ENCODE measurements around the gene EPHB2.

EPHB2 gene

DNA sequence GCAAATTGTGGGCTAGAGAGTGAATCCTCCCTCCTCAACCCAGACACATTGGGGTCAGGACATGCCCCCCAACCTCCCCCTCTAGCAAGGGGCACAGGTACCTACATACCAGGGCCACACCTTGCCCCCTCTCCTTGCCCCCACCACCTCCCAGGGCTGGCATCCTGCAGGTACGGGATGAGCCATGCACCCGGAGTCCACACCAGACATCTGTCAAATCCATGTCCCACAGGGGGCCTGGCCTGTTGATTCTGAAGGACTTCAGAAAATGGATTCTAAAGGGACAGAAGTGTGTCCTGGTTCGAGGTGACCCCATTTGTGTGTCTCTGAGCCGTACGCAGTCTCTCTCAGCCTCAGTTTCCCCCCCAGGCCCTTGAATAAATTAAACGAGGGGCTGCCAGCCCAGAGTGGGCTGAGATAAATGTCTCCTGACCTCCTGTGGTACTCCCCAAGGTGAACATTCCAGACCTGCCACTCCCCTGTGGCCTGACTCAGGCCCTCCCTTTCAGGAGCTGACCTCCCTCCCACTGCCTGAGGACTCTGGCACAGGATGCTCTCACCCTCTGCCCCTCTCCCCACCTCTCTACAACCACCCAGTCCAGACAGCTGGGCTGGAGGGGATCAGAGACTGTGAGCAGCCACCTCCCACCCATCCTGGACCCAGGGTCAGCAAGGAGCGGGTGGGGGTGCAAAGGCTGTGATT, 94.5 kb downstream of the EPHB2 start:
- DNase-seq, result no peak

DNA sequence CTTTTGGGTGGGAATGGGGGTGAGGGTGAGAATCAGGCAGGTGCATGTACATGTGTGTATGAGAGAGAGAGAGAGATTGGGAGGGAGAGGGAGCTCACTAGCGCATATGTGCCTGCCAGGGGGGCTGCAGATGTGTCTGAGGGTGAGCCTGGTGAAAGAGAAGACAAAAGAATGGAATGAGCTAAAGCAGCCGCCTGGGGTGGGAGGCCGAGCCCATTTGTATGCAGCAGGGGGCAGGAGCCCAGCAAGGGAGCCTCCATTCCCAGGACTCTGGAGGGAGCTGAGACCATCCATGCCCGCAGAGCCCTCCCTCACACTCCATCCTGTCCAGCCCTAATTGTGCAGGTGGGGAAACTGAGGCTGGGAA, 95.0 kb downstream of the EPHB2 start:
- DNase-seq, result no peak

DNA sequence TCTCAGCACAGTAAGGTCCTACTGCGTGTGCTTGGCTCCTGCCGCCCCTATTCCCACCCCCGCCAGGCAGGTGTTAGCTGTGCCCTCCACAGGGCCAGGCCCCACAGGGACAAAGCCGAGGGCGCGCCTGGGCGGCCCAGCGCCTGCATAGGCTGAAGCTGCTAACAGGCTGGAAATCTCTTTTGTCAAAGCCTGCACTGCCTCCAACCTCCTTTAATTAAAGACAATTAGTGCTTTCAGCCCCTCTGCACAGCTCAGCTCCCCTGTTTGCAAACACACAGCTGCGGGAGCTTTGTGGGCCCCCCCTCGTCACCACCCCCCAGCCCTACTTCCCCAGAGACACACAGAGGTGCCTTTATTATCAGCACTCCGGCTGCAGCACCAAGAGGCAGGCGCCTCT, 95.9 kb downstream of the EPHB2 start:
- DNase-seq, result no peak

DNA sequence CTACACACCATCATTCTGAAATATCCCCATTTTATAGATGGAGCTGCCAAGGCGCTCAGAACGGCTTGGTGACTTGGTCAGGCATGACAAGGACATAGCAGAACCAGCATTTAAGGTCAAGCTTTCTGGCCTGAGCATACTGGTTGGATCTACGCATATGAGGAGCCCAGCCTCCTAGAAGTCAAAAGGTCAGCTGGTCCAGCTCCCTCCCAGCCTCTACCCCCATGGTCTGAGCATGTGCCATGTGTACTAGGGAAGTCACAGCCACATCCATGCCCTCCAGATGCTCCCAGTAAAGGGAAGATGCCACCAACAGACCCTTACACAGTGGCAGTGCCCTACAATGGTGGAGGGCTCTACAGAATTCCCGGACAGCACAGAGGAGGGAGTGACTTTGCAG, 96.7 kb downstream of the EPHB2 start:
- no peak for DNase-seq

DNA sequence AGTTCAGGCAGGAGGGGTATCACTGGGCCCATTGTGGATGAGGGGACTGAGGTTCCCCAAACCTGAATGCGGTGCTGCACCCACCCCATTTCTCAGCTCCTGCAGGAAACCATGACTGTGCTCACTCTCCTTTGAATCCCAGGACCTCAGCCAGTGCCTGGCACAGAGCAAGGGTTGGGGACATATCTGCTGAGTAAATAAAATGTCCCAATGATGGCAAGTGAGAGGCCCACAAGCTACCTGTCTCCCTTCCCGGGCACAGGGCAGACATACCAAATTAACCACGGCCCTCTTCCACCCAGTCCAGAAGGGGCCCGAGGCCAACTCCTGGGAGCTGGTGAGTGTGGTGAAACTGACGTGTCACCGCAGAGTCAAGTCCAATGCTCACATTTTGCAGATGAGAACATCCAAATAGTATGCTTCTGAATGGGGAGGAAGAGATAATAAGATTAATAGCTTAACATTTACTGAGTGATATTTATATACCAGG, 97.6 kb downstream of the EPHB2 start:
- DNase-seq, result no peak

DNA sequence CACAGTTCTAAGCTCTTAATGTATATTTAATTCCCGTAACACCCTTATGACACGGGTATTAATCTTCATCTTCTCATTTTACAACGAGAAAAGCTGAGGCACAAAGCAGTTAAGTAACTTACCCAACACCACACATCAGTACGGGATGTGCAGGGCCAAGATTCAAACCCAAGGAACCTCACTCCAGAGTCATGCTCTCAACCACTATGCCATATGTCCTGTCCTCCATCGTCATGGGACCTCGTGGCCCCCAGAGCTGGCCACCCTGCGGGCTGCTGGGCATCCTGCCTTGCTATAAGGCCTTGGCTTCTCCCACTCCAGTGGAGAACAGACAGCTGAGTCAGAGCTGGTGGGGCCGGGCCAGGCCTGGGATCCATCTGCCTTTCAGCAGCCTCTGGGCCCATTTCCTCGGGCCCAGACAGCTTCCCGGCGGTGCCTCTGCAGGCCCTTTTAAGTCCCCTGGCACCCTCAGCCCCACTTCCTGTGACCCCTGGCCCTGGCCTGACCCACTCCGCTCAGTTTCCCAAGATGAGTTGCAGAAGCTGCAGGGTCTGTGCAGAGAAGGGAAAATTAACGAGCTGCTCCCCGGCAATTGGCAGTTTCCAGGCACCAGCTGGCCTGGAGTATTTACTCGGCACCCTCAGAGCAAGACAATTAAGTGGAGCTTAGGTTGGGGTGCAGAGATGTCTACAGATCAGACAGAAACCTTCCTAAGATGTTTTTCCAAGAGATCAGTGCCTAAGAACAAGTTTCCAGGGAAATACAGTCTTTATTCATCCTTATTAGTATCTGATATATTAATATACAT, 98.2 kb downstream of the EPHB2 start:
- no peak for DNase-seq

DNA sequence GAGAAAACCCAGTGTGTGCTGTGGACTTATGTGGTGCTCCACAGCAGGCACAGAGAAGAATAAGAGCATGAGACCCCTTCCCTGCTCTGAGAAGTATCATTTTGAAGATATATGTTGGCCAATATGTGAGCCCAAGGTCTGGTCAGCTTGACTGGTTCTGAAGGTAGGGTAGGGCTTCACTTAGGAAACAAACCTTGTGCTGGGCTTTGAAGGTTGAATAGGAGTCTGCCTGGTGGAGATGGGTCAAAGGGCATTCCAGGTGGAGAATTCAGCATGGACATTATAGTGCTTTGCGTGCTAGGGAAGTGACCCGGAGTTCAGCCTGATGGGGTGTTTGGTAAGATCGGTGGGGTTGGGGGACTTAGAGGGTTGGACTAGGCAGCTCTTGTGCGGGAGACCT, 99.1 kb downstream of the EPHB2 start:
- DNase-seq, result no peak

DNA sequence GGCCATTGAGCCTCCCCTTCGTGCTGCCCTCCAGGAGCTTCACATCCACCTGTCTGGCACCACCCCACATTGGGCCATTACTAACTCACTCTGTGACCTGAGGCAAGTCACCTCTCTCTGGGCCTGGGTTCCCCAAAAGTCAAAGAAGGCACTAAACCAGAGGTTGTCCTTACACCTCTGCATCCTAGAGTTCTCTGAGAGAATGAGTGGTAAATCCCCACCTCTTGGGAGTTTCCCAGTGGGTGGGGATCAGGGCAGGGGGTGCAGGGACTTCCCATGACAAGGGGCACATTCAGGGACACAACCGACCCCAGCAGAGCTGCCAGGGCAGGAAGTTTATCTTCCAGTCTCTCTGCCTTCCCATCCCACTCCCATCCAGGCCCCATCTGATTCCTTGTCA, 99.7 kb downstream of the EPHB2 start:
- DNase-seq, result no peak

DNA sequence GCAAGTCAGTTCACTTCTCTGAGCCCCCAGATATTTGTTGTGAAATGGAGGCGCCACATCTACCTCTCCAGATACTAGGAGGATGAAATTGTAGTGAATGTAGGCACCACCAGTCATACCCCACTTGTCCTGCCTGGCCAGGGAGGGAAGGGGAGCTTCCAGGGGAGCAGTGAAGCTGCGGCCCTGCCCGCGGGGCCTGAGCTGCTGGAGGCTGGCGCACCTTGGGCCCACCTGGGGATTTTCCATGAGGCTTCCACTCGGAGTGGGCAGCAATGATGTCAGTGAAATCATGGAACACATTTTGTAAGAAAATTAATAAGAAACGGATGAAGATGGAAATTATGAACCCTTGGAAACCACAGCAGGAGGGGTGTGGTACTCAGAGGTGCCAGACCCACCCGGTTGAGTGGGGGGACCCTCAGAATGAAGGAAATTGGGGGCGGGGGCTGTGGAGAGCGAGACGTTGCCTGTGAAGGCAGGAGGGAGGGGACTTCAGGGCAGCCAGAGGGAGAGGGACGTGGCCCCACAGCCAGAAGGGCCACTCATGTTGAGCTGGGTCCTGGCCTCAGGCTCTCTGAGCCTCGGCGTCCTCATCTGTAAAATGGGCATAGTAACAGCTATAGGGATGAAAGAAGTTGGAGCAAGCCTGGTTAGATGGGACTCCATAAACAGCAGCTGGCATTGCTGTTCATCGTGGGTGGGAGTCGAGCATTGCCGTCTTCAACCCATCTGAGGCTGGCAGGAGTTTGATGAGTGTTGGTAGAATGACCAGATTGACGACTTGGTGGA, 101.6 kb downstream of the EPHB2 start:
- no peak for DNase-seq

DNA sequence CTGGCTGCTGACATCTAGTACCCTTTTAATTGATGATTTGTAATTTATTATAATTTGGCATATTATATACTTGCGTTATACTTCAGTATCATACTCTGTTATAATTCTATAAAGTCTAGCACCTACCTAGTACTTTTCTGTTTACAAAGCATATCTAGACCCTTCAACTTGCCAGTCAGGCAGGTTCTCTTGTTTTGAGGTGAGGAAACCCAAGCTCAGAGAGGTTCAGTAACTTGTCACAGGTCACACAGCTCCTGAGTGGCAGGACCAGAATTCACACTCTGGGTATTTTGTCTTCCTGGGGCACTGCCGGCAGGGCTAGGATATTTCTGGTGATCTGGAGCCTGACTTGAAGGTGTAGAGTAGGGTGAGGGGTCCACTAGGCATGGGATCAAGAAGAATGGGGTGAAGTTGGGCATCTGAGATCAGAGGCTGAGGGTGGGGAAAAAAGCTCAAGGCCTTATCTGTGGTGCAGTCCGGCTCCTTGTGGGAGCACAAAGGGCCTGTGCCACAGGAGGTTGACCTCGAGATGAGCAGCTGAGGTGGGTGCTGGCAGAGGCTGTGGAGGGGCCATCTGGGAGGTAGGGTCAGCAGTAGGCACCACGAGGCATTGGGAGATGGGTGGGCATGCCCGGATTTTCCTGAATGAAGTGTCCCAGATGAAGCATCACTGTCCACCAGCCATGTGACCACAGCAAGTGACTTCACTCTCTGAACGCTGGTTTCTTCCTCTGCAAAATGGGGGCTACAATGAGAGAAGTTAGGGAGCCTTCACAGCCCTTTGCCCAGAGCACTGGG, 102.6 kb downstream of the EPHB2 start:
- no peak for DNase-seq

DNA sequence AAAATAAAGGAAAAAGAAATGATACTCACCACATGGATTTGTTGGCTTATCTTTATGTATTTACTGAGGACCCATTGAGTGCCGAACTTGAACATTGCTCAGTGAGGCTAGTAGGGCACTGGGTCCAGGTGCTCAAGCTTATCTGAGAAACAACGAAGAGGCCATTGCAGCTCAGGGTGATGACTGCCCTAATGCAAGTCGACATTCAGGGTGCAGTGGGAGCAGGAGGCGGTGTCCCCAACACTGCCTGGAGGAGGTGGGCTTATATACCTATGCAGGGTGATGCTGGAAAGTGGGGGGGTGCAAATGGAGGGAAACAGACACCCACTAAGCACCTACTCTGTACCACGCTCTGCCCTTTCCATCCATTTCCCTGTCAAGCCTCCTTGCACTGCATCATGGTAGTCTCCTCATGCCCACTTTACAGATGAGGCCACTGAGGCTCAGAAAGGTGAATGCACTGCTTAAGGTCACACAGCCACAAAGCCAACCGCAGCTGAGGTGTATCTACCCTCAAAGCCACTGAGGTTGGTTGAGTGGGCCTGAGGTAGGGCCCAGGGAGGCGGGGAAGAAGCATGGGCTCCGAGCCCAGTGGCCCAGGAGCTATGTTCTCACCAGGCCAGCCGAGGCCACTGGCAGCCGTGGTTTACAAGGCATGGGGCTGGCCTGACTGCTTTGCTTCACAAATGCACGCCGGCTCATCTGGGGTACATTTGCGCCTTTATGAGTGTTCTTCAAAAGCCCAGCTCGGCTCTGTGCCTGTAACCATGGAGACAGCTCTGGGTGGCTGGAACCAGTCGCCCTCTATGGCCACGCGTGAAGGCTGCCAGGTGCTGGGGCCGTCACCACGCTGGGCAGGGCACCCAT, 103.8 kb downstream of the EPHB2 start:
- DNase-seq, result no peak

DNA sequence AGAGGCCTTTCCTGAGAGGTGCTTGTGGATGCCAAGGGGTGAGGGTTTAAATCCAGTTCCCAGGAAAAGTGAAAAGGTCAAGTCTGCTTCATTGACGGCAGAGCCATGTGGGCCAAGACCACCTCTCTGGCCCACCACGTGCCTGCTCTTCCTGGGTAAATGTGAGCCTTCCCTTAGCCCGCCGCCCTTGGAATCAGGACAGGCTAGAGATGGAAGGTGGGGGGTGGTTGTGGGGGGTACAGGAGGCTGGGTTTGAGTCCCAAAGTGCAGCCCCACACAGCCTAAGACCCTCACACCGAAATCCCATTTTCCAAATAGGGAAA, 104.4 kb downstream of the EPHB2 start:
- DNase-seq, result no peak

DNA sequence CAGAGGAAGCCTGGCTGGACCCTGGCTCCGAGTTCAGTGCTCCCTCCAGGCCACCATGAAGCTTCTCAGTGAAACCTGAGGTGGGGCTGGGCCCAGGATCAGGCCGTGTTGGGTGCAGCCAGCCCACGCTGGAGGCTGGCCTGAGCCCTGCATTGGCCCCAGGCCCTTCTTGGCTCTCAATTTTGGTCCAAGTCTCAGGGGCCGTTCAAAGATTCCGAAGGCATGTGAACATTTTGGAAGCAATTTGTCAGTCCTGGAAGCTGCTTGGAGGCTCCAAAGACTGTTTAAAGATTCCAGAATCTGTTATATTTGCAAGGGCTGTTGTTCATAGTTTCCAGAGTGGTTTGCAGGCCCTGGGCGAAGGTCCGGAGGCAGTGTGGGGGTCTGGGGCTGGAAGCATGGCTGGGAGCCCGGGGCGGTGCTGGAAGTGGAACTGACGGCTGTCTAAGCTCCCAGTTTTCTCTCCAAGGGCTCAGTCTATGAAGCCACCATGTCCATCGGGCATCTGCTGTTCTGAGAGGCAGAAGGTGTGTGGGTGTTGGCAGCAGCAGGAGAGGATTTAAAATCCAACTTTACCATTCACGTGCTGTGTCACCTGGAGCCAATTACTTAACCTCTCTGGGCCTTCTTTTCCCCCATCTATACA, 104.9 kb downstream of the EPHB2 start:
- no peak for DNase-seq

DNA sequence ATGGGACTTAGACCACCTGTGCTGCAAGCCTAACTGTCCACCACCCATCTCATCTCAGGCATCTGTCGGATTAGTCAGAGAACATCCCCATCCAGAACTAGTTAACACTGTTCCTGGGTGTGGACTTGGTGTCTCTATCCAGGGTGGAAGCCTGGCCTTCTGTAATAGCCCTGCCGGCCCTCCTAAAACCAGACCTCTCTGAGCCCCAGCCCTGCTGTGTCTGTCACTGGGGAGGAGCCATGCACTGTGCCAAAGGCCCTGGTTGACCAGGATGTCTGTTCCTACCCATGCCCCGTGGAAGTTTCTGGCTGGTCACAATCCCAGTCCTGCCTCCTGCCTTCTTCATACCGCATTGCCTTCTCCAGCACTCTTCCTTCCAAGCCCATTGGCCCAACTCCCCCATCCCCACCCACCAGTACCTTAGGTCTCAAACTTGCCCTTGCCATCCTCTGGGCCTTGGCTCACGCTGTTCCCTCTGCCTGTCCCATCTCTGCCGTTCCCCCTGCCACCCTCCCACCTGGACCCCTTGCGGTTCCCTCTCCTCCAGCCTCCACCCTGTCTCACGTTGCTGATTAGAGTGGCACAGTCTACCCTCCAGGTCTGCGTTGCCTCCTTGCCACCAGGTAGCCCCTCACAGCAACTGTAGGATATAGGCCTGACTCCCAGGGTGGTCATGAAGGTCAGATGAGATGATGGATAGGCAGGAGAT, 105.6 kb downstream of the EPHB2 start:
- DNase-seq, result no peak

DNA sequence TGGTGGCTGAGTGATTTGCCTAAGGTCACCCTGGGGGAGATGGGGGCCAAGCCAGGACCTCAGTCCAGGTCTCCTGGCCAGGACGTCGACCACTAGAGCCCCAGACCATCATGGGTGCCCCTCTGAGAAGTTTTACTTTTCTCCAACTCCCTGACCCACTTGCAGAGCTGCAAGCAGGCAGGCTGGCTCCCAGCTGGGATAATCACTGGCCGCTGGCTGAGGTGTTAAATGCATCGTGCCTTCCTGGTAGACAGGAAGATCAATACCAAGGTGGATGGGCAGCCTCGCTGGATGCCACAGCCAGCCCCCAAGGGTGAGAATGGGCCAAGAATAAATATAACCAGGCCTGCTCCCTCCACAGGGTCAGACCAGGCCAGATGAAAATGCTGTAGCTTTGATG, 106.2 kb downstream of the EPHB2 start:
- no peak for DNase-seq

DNA sequence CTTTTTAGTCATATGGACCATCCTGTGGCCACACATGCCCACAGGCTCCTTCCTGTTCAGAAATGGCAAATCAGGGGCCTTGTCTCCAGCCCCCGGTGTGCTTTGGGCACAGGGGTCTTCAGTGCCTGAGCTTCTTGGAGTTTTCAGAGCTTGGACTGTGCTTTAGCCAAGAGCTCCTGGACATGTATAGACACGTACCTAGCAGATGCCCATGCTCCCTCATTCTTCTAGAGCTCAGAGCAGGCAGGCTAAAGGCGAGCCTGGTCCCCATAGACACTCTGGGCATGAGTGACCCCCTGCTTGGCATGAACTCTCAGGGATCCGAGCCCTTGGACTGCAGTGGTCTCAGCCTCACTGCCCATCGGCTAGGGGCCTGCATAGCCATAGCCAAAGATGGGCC, 106.8 kb downstream of the EPHB2 start:
- DNase-seq, result no peak

DNA sequence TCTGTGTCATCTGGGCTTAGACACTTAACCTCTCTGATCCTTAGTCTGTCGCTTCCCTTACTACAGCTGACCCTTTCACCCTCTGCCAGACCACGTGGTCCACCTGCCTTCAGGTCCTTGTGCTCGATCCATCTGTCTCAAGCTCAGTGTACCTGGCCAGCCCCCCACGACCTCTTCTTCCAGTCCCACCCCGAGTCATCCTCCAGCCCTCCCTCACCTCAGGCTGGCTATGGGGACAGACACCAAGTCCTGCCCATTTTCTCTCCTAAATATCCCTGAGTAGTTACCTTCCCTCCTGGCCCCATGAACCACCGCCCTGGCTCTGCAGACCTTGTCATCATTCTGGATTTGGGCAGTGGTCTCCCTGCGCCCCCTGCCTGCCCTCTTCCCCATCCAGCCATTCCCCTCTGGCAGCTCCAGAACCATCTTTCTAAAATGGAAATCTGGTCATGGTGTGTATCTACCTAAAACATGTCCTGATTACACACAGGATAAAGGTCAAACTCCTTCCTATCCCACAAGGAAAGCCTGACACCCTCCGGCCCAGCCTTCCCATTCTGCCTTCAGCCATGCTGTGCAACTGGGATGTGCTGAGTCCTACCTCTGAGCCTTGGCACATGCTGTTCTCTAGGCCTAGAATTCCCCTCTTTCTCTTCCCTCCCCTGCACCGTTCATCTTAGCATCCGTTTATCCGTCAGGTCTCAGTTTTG, 107.6 kb downstream of the EPHB2 start:
- DNase-seq, result no peak

DNA sequence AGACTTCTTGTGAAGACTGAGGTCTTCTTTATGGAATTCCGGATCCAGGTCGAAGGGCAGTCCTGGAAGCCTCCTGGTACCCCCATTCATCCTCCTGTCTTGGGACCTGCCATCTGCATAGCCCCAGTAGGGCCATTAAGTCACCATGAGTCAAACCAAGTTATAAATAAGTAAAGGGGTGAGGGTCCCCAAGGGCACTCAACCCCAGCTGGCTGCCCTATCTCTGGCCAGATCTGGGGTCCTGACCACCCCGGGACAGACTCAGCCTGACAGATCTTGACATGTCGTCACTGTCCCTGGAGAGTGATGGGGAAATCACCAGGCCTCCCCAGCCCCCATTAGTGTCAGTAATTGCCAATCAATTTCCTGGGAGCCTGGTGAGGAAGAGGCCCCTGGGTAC, 108.7 kb downstream of the EPHB2 start:
- no peak for DNase-seq

DNA sequence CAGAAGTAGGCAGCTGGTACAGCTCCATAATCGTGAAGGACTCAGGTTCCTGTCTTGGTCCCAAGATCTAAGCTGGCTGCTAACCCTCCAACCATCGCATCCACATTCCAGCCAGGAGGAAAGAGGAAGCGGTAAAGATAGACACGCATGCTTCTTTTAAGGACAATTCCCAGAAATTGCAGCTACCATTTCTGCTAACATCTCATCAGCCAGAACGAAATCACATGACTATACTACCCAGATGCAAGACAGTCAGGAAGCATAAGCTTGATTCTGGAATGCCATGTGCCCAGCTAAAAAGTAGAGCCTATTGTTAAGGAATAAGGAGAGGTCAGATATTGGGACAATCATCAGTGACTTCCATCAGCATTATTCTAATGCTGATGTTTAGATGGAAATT, 110.4 kb downstream of the EPHB2 start:
- no peak for DNase-seq

DNA sequence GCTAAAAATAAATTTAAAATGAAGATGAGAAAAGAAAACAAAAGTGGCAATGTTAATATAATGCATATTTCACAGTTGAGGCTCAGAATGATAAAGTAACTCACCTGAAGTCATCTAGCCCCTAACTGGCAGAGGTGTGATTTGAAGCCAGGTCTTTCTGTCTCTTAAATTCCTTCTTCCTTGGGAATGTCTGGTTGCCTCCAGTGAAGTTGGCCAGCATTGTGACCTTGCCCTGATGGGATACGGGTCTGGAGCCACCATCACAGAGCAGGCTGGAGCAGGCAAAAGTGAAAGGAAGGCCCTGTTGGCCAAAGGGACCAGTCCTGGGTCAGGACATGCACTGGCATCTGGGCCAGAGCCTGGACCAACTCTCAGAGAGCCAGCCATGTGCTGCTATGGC, 111.7 kb downstream of the EPHB2 start:
- DNase-seq, result no peak
